ENCODE results near the gene ADAMTS7.
"Not testable (repeated sequence)": the region's sequence is repeated elsewhere in the genome, so short reads cannot be mapped to it uniquely, and the experiment has no call there.

ADAMTS7 gene

DNA sequence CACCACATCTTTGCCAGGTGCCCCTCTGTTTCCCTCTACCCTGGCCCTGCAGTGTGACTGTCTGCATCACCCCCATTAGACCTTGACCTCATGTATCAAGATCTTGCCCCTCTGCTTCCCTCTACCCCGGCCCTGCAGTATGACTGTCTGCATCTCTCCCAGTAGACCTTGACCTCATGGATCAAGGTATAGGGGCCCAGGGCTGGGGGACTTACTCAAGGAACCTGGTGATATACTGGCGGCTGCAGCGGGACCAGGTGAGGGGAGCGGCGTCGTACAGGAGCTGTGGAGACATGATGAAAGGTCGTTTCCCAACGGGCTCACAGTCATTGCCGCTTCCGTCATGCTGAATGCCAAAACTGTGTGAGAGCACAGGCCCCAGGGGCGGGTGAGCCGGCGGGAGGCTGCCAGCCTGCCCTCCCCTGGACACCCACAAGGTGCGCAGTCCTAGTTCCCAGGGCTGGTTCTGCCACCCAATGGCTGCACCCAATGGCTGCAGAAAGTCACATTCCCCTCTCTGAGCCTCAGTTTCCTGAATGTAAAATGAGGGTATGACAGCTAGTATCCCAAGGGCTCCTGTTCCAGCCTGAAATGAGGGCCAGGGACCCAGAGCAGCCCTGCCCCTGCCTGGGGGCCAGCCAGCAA, 23.1 kb downstream of the ADAMTS7 start:
- FAIRE-seq (no peak), DNase-seq (ENCODE audit: insufficient read length, low spot score) (no peak)

DNA sequence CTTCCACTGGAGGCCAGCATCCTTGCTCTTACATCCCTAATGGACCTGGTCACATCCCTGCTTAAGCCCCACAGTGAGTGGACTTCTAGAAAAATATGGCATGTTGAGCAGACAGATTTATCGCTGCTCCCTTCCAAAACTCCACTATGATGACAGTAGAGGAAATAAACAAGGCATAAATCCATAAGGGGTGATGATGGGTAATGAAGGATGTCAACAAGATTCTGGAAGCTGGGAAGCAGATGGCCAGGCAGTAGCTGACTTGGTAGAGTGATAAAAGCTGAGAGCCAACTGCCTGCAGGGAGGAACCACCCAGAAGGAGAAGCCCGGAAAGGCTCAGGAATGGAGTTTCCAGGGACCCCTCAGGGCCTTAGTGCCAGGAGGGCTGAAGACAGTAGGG, 28.9 kb downstream of the ADAMTS7 start:
- FAIRE-seq; DNase-seq (ENCODE audit: insufficient read length, low spot score): not testable (repeated sequence)

DNA sequence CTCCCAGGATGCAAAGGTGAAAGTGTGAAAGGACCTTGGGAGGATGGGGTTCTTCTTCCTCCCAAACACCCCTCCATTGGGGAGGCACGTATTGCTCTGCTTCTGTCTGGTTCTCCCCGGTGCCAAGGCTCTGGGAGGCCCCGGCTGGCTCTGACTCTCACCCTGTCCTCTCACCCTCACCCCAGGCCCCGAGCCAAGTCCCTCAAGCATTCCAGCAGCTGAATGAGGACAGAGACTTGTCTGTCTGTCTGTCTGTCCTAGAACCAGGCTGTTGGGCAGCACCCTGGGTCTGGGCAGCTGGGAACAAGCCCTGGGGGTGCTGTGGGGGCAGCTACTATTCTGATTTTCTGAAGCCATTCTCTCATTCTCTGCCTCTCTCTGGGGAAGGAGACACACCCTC, 29.9 kb downstream of the ADAMTS7 start:
- FAIRE-seq; DNase-seq (ENCODE audit: insufficient read length, low spot score): not testable (repeated sequence)

DNA sequence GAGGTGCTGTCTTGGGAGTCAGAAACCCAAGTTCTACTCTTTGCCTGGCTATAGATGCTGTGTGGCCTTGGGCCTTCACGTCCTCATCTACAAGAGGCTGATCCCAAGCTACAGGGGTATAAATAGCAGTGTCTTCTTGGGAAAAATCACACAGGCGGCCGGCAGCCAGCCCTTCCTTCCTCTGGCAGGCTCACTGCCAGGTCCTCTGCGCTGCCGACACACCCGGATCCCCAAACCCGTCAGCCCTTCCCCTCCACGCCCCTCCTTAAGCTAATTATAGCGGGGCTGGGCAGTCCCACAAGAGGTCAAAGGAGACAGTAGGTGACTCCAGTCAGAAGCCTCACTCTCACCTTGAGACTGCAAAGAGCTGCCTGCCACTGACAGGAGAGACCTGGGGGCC, 31.3 kb downstream of the ADAMTS7 start:
- FAIRE-seq; DNase-seq (ENCODE audit: insufficient read length, low spot score): not testable (repeated sequence)

DNA sequence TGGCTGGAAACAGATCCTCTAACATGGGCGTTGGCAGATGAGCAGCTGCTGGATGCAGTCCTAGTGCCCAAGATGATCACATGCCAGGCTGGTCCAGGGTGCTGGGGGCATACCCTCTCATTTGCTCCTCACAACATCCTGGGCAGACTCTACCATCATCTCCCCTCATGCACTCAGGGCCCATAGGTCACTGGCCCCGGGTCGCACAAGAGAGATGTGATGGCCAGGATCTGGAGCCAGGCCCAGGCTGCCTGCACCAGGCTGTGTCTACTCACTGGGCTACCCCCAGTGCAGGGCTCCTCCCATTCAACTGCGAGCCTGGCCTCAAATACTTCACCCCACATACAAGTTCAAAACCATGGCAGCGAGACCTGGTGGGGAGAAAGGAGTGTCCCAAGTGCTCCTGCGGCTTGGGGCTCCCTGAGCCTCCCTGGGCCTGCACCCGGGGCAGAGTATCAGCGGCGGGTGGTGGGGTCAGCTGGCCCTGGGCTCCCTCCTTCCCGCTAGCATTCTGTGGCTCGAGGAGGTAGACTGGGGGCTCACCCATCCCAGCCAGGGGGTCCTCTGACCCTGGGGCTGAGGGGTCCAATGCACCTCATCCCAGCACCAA, 32.0 kb downstream of the ADAMTS7 start:
- FAIRE-seq = peak; percentile 79
- not testable (repeated sequence) for DNase-seq (ENCODE audit: insufficient read length, low spot score)

DNA sequence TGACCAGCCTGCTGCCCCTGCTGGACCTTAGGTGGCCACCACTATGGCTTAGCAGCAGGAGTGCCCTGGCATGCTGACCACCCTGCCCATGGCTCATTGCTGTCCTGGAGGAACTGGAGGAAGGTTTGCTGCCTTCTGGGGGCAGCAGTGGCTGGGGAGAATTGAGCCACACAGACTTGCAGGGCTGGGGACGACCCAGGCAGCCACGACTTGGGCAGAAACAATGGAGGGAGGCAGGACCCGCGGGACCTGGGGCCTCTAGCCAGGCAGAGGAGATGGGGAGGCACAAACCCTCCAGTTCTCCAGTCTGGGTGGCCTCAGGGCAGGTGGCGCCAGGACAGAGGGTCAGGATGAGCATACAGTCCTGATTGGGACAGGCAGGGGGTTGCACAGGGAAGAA, 32.8 kb downstream of the ADAMTS7 start:
- DNase-seq (ENCODE audit: insufficient read length, low spot score) (no peak), FAIRE-seq (no peak)

DNA sequence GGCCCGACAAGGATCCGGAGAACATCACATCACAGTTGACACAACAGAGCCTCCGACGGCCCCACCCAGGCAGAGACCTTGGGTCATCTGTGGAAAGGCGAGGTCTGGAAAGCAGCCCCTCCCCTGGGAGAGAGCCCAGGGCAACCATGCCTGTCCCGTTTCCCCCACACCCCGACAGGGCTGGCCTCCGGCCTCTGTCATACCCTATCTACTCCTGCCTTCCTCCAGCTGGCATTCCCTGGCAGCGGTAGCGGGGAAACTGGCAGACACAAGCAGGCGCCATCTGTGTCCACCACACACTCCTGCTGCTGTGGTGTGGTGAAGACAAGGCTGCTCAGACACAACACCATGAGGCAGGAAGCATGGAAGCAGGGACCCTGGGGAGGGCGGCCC, 33.3 kb downstream of the ADAMTS7 start:
- DNase-seq (ENCODE audit: insufficient read length, low spot score); FAIRE-seq: not testable (repeated sequence)

DNA sequence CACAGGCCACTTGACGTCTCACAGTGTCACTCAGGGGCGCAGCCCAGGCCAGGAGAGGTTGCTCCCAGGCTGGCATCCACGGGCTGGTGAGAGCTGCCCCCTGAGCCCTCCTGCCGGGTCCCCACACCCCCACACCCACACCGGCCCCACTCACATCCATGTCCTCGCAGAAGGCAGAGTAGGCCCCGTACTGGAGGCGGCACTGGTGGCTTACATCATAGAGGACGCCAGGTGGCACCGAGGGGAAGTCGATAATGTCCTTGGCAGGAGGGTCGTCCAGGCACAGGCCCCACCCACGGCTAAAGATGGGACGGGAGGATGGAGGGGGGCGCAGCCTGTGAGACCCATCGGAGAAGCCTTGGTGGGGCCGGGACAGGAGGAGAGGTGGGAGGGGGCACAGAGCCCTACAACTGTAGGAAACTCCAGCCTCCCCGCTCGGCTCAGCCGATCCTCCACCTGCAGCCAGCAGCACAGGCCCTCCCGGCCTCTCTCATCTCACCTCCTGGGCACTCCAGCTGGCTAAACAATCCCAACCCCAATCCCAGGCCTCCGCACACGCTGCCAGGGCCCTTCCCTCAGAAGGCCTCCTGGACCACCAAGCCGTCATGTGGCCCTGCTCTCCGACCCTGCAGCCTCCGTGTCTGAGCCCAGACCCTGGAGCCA, 33.8 kb downstream of the ADAMTS7 start:
- not testable (repeated sequence) for FAIRE-seq

DNA sequence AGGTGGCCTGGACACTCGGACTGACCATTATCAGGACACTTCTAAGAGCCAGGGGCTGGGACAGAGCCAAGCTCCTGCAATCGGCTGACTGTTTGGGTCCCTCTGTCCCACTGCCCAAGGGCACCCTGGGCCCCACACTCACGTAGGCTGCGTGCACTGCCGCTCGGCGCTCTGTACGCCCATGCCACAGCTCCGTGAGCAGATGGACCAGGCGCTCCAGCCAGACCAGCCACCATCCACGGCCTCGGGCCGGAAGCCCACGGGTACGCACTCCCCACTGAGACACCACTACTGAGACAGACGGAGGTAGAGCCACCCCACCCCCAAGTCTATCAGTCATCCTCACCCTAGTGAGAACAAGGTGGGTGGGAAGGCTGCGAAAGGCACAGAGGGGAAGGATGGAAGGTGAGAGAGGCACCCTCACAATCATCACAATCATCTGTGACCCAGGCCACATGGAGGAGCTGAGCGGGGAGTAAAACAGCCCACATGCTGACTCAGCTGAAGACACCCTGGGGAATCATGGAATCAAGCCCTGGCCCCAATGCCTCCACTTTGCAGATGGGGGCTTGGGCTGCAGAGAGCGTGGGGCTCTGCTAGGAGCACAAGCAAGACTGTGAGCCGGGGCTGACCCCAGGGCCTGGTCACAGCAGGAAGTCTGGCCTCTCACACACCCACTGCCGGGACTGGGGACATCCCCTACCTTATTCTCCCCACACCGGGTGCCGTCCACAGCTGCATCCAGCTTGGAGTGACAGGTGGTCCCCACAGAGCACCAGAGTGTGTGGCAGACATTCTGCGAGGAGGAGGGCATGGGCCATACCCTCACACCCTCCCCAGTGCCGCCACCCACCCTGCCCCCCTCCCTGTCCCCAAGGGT, 35.0 kb downstream of the ADAMTS7 start:
- not testable (repeated sequence) for DNase-seq (ENCODE audit: insufficient read length, low spot score)

More for the DNA sequence above, 33.8 kb downstream of the ADAMTS7 start:
- not testable (repeated sequence) for DNase-seq (ENCODE audit: insufficient read length, low spot score)

DNA sequence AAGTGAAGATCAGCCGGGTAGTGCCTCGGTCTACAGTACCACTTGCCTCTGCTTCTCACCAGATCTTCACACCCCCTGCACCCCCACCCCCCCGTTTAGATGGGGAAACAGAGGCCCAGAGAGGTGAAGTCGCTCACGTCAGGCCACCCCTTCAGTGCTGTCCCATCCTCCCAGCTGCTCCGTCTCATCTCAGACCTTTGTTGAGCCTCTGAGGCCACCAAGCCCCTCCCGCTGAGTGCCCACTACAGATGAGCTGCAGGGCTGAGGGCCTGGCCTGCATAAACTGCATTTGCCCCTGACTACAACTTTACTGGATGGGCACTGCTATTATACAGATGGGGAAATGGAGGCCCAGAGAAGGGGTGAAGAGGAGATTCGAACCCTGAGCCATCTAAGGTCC, 35.8 kb downstream of the ADAMTS7 start:
- FAIRE-seq = no peak
- DNase-seq (ENCODE audit: insufficient read length, low spot score) = no peak

More for the DNA sequence above, 35.0 kb downstream of the ADAMTS7 start:
- FAIRE-seq = not testable (repeated sequence)

DNA sequence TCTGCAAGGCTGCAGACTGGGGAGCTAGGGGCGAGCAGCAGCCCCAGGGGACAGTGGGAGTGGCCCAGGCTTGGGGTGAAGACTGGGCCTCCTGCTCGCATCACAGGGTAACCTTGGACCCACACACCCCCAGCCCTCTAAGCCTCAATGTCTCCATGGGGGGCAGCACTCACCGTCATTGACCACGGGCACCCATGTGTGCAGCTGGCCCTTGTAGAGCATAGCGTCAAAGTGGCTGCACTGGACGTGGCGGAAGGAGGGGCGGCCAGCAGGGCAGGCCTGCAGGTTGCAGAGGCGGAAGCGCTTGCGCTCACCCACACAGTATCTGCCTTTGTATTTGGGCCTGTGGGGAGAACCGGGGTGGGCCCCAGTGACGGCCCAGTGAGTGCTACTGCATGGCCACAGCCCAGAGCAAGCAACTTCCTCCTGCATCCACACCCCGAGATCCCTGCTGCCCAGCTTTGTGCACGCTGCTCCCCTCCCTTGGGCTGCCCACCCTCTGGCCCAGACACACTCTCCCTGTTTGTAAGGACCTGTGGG, 36.7 kb downstream of the ADAMTS7 start:
- FAIRE-seq; DNase-seq (ENCODE audit: insufficient read length, low spot score): not testable (repeated sequence)

DNA sequence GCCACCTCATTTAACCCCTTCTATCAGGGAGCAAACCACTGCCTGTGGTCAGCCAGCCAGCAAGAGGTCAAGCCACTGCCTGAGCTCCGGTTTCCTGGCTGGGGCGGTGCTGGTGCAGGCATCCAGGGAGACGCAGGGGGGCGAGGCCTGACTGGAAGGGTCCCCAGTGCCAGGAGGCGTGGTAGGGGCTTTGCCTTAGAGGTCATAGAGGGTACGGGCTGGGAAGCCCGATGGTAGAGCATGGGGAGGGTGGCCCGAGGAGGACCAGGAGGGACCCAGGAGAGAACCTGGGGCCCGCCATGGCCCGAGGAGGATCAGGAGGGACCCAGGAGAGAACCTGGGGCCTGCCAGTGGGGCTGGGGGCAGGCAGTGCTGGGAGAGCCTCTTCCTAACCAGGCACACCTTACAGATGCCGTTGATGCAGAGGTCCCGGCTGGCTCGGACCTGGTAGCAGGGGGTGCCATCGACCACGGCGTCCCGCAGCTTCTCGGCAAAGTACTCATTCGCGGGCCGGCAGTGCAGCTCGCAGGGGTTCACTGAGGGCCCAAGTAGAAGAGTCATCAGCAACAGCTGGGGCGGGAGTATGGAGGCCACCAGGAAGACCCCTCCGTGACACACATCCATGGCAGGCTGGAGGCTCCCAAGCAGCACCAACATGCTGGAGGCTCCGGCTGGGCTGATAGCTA, 37.4 kb downstream of the ADAMTS7 start:
- not testable (repeated sequence) for DNase-seq (ENCODE audit: insufficient read length, low spot score); FAIRE-seq

DNA sequence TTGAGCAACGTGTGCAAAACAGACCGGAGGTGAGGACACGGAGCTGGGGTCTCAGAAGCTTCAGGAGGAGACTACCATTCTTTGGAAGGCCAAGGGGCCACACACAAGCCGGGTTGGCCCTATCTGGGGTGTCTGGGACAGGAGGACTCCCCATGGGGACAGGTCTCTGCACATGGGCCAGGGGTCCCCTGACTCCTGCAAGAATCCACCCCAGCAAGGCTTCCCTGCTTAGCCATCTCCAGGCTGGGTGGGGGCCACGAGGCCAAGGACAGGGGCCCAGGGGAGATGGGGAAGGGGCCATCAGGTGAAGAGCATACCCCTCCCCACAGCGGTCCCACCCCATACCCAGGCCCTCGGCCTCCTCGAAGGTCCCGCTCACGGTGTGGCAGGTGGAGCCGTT, 38.5 kb downstream of the ADAMTS7 start:
- DNase-seq (ENCODE audit: insufficient read length, low spot score) = no peak
- no peak for FAIRE-seq

DNA sequence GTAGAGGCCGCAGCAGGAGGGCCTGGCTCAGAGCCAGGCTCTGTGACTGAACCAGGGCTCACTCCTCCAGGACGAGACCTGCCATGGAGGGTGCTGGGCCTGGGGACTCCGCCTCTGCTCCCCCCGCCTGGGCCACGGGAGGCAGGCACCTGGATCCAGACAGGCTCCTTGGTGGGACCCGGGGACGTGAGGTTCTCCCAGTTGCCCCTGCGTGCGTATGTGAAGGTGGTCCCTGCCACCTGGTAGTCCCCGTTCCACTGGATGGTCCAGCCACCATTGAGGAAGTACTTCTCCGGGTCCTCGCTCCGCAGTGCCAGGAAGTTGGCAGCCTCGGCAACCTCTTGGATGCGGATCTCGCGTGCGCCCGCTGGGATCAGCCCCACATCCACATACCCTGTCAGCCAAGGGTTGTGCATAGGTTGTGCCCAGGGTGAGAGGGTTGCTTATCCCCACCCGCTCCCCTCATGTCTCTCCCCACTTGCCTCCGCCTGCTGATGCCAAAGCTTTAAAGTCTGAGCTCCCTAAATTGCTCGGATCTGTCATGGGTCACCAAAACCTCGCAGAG, 39.7 kb downstream of the ADAMTS7 start:
- FAIRE-seq = peak; percentile 38
- not testable (repeated sequence) for DNase-seq (ENCODE audit: insufficient read length, low spot score)

DNA sequence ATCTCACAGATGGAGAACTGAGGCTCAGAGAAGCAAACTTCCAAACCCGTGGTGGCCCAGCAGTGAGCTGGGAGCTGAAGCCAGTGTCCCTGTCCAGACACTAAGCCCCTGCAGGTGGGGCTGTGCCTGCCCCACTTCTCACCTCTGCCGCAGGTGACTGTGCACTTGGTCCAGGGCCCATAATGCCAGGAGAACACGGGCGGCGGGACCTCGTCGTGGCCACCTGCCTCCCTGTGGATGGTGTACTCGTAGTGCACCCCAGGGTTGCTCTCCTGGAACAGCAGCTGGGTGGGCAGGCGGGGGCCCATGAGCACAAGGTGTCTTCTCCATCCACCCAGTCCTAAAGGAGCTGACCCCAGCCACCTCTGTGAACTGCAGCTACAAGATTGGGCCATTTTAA, 40.2 kb downstream of the ADAMTS7 start:
- not testable (repeated sequence) for FAIRE-seq; DNase-seq (ENCODE audit: insufficient read length, low spot score)

DNA sequence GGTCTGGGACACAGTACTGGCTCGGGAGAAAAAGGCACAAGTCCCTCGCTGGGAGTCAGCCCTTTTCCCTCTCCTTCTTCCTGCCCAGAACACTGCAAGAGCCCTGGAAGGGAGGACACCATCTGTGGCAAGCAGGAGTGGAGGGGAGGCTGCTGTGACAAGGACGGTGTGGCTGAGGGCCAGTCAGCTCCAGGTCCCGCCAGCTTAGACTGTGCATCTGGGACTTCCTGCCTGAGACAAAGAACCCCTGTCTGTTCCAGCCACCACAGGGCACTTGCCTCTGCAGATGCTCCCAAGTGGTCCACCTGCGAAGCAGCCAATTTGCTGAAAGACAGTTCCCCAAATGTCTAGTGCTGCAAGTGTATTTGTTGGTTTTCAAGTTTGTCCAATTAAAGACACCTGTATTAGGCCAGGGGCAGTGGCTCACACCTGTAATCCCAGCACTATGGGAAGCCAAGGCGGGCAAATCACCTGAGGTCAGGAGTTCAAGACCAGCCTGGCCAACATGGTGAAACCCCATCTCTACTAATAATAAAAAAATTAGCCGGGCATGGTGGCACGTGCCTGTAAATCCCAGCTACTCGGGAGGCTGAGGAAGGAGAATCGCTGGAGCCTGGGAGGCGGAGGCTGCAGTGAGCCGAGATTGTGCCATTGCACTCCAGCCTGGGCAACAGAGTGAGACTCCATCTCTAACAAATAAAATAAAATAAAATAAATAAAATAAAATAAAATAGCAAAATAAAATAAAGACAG, 41.6 kb downstream of the ADAMTS7 start:
- not testable (repeated sequence) for FAIRE-seq; DNase-seq (ENCODE audit: insufficient read length, low spot score)

DNA sequence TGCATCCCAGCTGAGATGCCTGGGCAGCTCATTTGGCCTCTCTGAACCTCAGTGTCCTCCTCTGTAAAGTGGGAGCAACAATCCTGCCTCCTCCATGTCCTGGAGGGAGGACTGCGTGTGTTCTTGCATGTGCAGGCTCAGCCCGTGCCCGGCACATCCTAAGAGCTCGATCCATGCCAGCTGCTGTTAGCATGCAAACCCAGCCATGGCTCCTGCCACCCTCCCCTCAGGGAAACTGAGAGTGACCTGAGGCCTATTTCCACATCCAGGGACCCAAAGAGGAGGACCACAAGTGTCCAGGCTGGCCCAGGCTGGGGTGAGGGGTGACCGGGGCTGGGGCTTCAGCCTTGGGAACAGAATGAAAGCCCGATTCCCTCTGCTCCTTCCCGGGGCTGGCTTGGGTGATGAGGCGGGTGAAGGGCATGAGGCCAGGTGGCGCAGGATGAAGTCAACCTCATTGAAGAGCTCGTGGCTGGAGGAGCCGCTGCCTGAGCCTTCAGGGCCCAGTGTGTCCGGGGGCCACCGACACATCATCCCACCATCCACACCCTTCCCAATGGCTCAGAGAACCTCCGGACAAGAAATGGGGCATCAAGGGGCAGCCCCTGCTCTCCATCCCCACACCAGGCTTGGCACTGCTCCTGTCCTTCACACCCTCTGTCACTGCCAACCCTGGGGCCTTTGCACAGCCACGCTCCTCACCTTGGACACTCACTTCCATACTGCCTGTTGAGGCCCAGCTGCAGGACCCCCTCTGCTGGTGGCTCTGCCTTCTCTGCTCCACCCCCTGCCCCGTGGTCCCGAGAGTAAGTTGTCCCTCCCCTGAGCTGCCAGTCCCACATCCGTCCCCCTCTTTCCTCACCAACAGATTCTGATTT, 42.5 kb downstream of the ADAMTS7 start:
- DNase-seq (ENCODE audit: insufficient read length, low spot score) = no peak
- no peak for FAIRE-seq

DNA sequence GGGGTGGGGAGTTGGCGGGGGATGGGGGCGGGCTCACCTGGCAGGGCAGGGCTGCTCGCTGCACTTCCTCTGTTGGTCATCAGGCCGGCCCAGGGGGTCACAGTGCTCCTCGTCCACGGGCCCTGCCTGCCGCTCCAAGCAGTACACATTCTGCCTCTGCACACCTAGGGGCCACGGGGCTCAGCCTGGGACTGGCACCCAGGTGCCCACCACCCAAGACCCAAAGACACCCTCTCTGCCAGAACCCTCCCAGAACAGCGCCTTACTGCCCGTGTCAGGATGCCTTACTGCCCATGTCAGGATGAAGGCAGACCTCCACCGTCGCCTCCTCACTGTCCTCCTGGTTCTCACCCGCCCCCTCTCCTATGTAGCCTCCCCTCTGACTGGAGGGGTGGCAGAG, 43.2 kb downstream of the ADAMTS7 start:
- no peak for DNase-seq (ENCODE audit: insufficient read length, low spot score)
- FAIRE-seq = no peak
